HG02571 (cell line): ENCODE results near the gene ANXA9.

Experiments used
- ATAC-seq: cut with Tn5 transposase; IDR thresholded peaks from one replicate; pipeline ENCODE4 v1.9.1; 2021; ENCODE audit warnings: mild to moderate bottlenecking, moderate library complexity; ENCODE audit not compliant: unreplicated experiment

The ANXA9 gene

GRCh38 chr1:151039521-151039920, 57.4 kb downstream of the ANXA9 start:
- ATAC-seq: no peak

GRCh38 chr1:151043163-151043562, 61.1 kb downstream of the ANXA9 start:
- ATAC-seq: no peak
